ENCODE data around the gene B3GNT3.
A peak's percentile ranks its signal among the peaks of the same experiment; 100 is the strongest.

Gene B3GNT3

GRCh38 chr19:17848595-17849292 is 53.8 kb downstream of the B3GNT3 start:
- Histone ChIP-seq H3K4me3 (ENCODE audit: low read length) (no peak overlapping the region), H3K36me3 (ENCODE audit: control insufficient read depth, insufficient read depth, low read length) (no peaks in the 10 kb centered on the region), H3K27ac (ENCODE audit: low read depth, low read length) (no peak overlapping the region), H3K27me3 (ENCODE audit: control insufficient read depth, insufficient read depth, low read length) (no peaks in the 10 kb centered on the region), H3K9ac (ENCODE audit: low read length) (no peak overlapping the region), H3K4me1 (ENCODE audit: control insufficient read depth, insufficient read depth, low read length) (no peaks in the 10 kb centered on the region)

DNA sequence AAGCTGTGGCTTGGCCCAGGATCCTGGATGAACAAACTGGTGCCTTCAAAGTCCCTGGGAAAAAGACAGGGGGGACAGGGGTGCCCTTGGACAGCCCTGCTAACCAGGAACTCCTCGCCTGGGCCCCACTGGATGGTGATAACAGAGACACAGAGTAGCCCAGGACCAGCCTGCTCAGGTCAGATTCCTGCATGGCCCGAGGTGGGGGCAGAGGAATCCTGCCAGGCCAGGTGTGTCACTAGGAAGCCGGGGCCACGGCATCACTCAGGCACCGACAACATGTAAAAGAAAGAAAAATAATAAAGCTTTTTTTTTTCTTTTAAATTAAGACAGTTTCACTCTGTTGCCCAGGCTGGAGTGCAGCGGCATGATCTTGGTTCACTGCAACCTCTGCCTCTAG is 59.1 kb downstream of the B3GNT3 start:
- H3K27me3 ChIP-seq (ENCODE audit: control insufficient read depth, insufficient read depth, low read length), result no peaks in the 10 kb centered on the region
- H3K36me3 ChIP-seq (ENCODE audit: control insufficient read depth, insufficient read depth, low read length), result no peaks in the 10 kb centered on the region
- no peak overlapping the region for H3K9ac ChIP-seq (ENCODE audit: low read length)
- no peak overlapping the region for H3K27ac ChIP-seq (ENCODE audit: low read depth, low read length)
- H3K4me1 ChIP-seq (ENCODE audit: control insufficient read depth, insufficient read depth, low read length), result no peaks in the 10 kb centered on the region
- H3K4me3 ChIP-seq (ENCODE audit: low read length), result no peak overlapping the region

DNA sequence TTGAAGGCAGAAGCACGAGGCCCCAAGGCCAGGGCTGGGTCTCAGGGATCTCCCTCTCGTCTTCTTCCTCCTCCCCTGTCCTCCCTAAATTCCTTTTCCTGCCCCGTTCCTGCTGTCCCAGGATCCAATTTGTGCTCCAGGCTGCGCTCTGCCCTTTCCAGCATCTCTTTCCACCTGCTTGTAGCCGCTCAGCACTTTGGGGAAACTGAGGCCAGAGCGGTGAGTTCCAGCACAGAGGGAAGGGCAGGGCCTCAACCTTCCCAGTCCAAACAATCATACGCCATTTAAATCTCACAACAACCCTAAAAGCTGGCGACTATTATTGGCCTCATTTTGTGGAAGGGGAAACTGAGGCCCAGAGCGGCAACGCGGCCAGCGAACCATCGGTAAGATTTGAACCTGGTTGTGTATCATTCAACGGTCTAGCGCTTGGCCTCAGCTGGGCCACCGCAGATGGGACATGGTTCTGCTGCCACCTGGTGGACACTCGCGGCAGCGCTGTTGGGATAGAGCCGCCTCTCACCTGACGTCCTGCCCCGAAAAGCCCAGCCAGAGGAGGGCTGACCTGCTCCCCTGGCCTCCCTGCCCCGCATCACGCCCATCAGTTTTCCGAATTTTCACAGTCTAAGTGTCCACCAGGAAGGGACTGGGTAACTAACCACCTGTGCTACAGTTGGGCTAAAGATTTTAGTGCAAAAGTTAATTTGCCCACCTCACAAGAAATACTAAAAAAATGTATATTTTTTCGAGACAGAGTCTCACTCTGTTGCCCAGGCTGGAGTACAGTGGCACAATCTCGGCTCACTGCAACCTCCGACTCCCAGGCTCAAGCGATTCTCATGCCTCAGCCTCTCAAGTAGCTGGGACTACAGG is 60.6 kb downstream of the B3GNT3 start:
- no peak overlapping the region for H3K27ac ChIP-seq (ENCODE audit: low read depth, low read length)
- no peak overlapping the region for H3K9ac ChIP-seq (ENCODE audit: low read length)
- H3K36me3 ChIP-seq (ENCODE audit: control insufficient read depth, insufficient read depth, low read length), result no peaks in the 10 kb centered on the region
- no peak overlapping the region for H3K4me3 ChIP-seq (ENCODE audit: low read length)
- H3K27me3 ChIP-seq (ENCODE audit: control insufficient read depth, insufficient read depth, low read length), result no peaks in the 10 kb centered on the region
- H3K4me1 ChIP-seq (ENCODE audit: control insufficient read depth, insufficient read depth, low read length), result peaks cover under 1% of the 10 kb centered on the region

GRCh38 chr19:17859533-17860330 is 64.8 kb downstream of the B3GNT3 start, which contains the start of gene RPL18A:
RPL18A (plus strand) TSS chr19:17859910; CDS start chr19:17859957, 47 bp downstream.
- Histone ChIP-seq H3K4me1 (ENCODE audit: control insufficient read depth, insufficient read depth, low read length) (peaks cover 10% of the 10 kb centered on the region), H3K9ac (ENCODE audit: low read length) (peak within 1 kb of the TSS; percentile 39), H3K36me3 (ENCODE audit: control insufficient read depth, insufficient read depth, low read length) (peaks cover 25% of the 10 kb centered on the region), H3K4me3 (ENCODE audit: low read length) (peak within 1 kb of the TSS; percentile 86), H3K27me3 (ENCODE audit: control insufficient read depth, insufficient read depth, low read length) (no peaks in the 10 kb centered on the region), H3K27ac (ENCODE audit: low read depth, low read length) (peak within 1 kb of the TSS; percentile 87)

- H3K4me1 ChIP-seq (ENCODE audit: control insufficient read depth, insufficient read depth, low read length), result peaks cover 10% of the 10 kb centered on the region
- peak overlapping the region; percentile 39 for H3K9ac ChIP-seq (ENCODE audit: low read length)
- peaks cover 25% of the 10 kb centered on the region for H3K36me3 ChIP-seq (ENCODE audit: control insufficient read depth, insufficient read depth, low read length)
- H3K27ac ChIP-seq (ENCODE audit: low read depth, low read length), result peak overlapping the region; percentile 87
- H3K27me3 ChIP-seq (ENCODE audit: control insufficient read depth, insufficient read depth, low read length), result no peaks in the 10 kb centered on the region
- peak overlapping the region; percentile 86 for H3K4me3 ChIP-seq (ENCODE audit: low read length)
Measured at GRCh38 chr19:17860331-17860992, 65.5 kb downstream of the B3GNT3 start.

GRCh38 chr19:17860993-17861360 is 66.0 kb downstream of the B3GNT3 start:
- H3K4me3 ChIP-seq (ENCODE audit: low read length), result peak overlapping the region; percentile 86
- H3K9ac ChIP-seq (ENCODE audit: low read length), result peak overlapping the region; percentile 39
- peaks cover 25% of the 10 kb centered on the region for H3K36me3 ChIP-seq (ENCODE audit: control insufficient read depth, insufficient read depth, low read length)
- no peaks in the 10 kb centered on the region for H3K27me3 ChIP-seq (ENCODE audit: control insufficient read depth, insufficient read depth, low read length)
- no peak overlapping the region for H3K27ac ChIP-seq (ENCODE audit: low read depth, low read length)
- H3K4me1 ChIP-seq (ENCODE audit: control insufficient read depth, insufficient read depth, low read length), result peaks cover 10% of the 10 kb centered on the region

DNA sequence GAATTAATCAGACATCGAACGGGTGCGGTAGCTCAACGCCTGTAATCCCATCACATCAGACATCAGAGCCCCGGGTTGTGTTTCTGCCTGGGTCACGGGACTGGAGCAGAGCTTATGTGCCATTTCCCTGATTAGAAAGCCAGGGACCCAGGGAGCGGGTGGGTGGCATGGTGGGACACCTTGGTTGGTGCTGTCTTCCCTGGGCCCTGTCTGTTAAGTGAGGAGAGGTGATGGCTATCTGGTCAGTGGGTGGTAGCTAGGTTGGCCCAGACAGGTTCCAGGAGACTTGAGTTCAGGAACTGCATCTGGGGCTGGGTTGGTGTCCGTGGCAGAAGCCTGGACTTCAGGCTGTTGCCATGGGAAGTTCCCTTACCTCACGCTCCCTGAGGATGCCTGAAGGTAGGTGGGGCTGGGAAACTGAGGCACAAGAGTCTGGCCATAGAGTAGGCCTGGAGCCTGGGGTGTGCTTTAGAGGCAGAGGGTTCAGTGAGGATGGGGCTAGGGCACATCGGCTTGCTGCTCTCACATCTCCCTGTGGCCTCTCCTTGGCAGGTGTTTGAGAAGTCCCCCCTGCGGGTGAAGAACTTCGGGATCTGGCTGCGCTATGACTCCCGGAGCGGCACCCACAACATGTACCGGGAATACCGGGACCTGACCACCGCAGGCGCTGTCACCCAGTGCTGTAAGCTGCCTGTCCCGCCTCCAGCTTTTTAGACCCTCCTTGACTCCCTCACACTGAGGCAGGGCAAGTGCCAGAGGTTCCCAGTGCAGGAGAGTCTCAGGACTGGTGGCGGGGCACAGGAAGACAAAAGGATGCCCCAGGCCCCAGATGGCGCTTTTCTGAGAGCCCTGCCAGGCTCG is 66.8 kb downstream of the B3GNT3 start:
- Histone ChIP-seq H3K27ac (ENCODE audit: low read depth, low read length) (no peak overlapping the region), H3K36me3 (ENCODE audit: control insufficient read depth, insufficient read depth, low read length) (peaks cover 25% of the 10 kb centered on the region), H3K4me3 (ENCODE audit: low read length) (peak overlapping the region; percentile 29), H3K9ac (ENCODE audit: low read length) (peak overlapping the region; percentile 38), H3K4me1 (ENCODE audit: control insufficient read depth, insufficient read depth, low read length) (peaks cover 10% of the 10 kb centered on the region), H3K27me3 (ENCODE audit: control insufficient read depth, insufficient read depth, low read length) (no peaks in the 10 kb centered on the region)

DNA sequence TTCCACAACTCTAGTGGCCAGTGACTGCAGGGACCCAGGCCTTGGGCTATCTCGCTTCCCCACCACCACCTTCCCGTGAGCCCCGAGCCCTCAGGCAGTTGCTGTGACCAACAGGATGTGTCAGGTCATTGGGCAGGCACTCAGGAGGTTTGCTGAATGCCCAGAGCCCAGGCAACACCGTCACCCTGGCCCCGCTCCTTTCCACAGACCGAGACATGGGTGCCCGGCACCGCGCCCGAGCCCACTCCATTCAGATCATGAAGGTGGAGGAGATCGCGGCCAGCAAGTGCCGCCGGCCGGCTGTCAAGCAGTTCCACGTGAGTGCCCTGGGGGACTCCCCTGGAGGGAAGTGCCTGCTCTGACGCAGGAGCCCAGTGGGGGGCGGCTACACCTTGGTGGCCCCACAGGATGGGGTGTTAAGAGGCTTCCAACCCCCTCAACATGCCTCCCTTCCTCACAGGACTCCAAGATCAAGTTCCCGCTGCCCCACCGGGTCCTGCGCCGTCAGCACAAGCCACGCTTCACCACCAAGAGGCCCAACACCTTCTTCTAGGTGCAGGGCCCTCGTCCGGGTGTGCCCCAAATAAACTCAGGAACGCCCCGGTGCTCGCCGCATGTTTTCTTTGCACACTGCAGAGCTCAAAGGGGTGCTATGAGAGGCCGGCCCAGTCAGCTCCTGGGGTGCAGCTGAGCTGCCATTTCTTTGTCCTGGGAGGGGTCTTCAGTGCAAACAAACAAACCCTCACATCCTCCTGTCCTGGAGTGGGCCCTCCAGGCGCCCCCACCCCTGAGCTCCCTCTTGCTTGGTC is 68.0 kb downstream of the B3GNT3 start:
- no peak overlapping the region for H3K9ac ChIP-seq (ENCODE audit: low read length)
- no peaks in the 10 kb centered on the region for H3K27me3 ChIP-seq (ENCODE audit: control insufficient read depth, insufficient read depth, low read length)
- H3K4me3 ChIP-seq (ENCODE audit: low read length), result no peak overlapping the region
- no peak overlapping the region for H3K27ac ChIP-seq (ENCODE audit: low read depth, low read length)
- peaks cover 10% of the 10 kb centered on the region for H3K4me1 ChIP-seq (ENCODE audit: control insufficient read depth, insufficient read depth, low read length)
- peaks cover 25% of the 10 kb centered on the region for H3K36me3 ChIP-seq (ENCODE audit: control insufficient read depth, insufficient read depth, low read length)
